Measurements from ENCODE around the gene DNAH2. TPM values are rescaled to one million over a fixed set of nuclear protein-coding genes. Genes with fewer than 3 reads are reported as not detected.
A peak's percentile ranks its signal among the peaks of the same experiment; 100 is the strongest.

DNAH2 gene
- total and polyA plus RNA-seq, 2 of the 4 experiments (the other 2 are of a cell fraction): under 0.01 to 0.02 TPM

DNA sequence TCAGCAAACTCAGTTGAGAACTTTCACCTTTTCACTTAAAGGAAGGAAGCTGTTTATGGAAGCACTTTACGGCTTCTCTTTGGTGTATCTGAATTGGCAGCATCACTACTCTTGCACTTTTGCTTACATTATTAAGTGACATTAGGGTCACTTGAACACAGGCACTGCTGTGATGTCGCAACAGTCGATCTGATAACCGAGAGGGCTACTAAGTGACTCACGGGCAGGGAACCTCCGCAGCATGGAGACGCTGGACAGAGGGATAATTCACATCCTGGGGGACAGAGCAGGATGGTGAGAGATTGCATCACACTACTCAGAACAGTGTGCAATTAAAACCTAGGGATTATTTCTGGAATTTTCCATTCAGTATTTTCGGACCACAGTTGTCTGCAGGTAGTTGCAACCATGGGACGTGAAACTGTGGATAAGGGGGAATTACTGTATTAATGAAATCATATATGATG, 56.5 kb downstream of the DNAH2 start:
- peak overlapping the region; percentile 68 for H2AFZ ChIP-seq (replicated peaks; ENCODE audit: low read length, poor library complexity)
- peak overlapping the region; percentile 29; the same call in 1 of the 3 replicates for H2BK15ac ChIP-seq (ENCODE audit: low read depth, low read length)
- WGBS, 2 experiments (ENCODE audit: extremely low coverage in 2 of 2, insufficient read length in 1 of 2): 0% methylated on average over 1 of the region's 9 CpGs; no CpG with 5 or more reads in 1 of the 2 experiments
- peak overlapping the region; percentile 60 for H2AK9ac ChIP-seq (replicated peaks; ENCODE audit: low read depth, low read length, poor library complexity)
- peak; percentile 93 for ATAC-seq (ENCODE audit: low read depth)
- peak overlapping the region; percentile 83; the same call in 1 of the 2 replicates for H2AK5ac ChIP-seq (ENCODE audit: low read depth, low read length)
- no TSS peak for BruUV-seq (replicated peaks)
- peaks cover under 1% of the 10 kb centered on the region; the same call in 1 of the 2 replicates for H3K27me3 ChIP-seq (ENCODE audit: control insufficient read depth, insufficient read depth, low read length)
- no peak overlapping the region for H3K9ac ChIP-seq (ENCODE audit: low read depth, low read length)
- peak overlapping the region; percentile 56 for H2BK5ac ChIP-seq (ENCODE audit: low read depth, low read length, poor library complexity, severe bottlenecking)
- H3K9me3 ChIP-seq (ENCODE audit: control insufficient read depth, insufficient read depth, low read length): no peaks in the 10 kb centered on the region
- DNase-seq: peak; percentile 78
- H3K4ac ChIP-seq (ENCODE audit: low read depth, low read length): 0 out of 2 replicates have a peak overlapping the region, but pooled peaks have one; percentile 59
- peaks cover 2% of the 10 kb centered on the region; the same call in 1 of the 2 replicates for H3K4me1 ChIP-seq (ENCODE audit: control insufficient read depth, insufficient read depth, low read length)
- 0 out of 2 replicates have a peak, but pooled peaks cover 4% of the 10 kb centered on the region for H3K9me1 ChIP-seq (ENCODE audit: insufficient read depth, low read length)
- no peaks in the 10 kb centered on the region for H4K20me1 ChIP-seq (ENCODE audit: insufficient read depth, low read length)
- no peak overlapping the region for H3K18ac ChIP-seq (ENCODE audit: low read depth, low read length)
- in situ Hi-C loops (cut with MboI; ENCODE audit: low sequenced_read_pairs) (no loop called here), intact Hi-C loops (cut with micrococcal nuclease) (no loop called here), dilution Hi-C loops (cut with HindIII; ENCODE audit: low sequenced_read_pairs, unreplicated experiment) (no loop called here)
- no peak overlapping the region; the same call in 1 of the 2 replicates for H4K91ac ChIP-seq (ENCODE audit: insufficient read depth, low read depth, low read length)
- no peak overlapping the region for H3K23ac ChIP-seq (ENCODE audit: low read depth, low read length)
- no peak overlapping the region for H4K8ac ChIP-seq (ENCODE audit: low read depth in 2 of 2, low read length in 2 of 2)
- H3K36me3 ChIP-seq (ENCODE audit: control insufficient read depth, insufficient read depth, low read length): no peaks in the 10 kb centered on the region
- peak overlapping the region; percentile 9; the same call in 1 of the 2 replicates for H3K4me2 ChIP-seq (ENCODE audit: low read depth, low read length)
- H4K5ac ChIP-seq (ENCODE audit: low read depth, low read length): no peak overlapping the region
- POLR2A ChIA-PET (ENCODE audit: unreplicated experiment): no interaction called here
- H3K56ac ChIP-seq (ENCODE audit: extremely low read depth, insufficient read depth, low read length): no peak overlapping the region
- no peaks in the 10 kb centered on the region for H3K79me1 ChIP-seq (ENCODE audit: low read depth in 1 of 2, low read length in 2 of 2)
- H3K27ac ChIP-seq (ENCODE audit: insufficient read depth, low read length): no peak overlapping the region; the same call in 1 of the 2 replicates
- H2BK20ac ChIP-seq (ENCODE audit: low read depth, low read length): peak overlapping the region; percentile 84
- peak overlapping the region; percentile 70 for H2BK120ac ChIP-seq (ENCODE audit: low read depth, low read length)
- no peak overlapping the region for H3K4me3 ChIP-seq (ENCODE audit: insufficient read depth, low read depth, low read length)
- TF ChIP-seq BHLHE40 (IDR thresholded peaks at IDR 0.05; ENCODE audit: low read depth, low read length): peak; percentile 43; the same call in 1 of the 2 replicates
- peak; percentile 99 for TF ChIP-seq CEBPB (IDR thresholded peaks at IDR 0.05; ENCODE audit: low read depth, low read length)
- TF ChIP-seq MXI1 (IDR thresholded peaks at IDR 0.05; ENCODE audit: borderline replicate concordance, low read depth, low read length): no peak
- TF ChIP-seq FOS (IDR thresholded peaks at IDR 0.05; ENCODE audit: low read depth, low read length): peak; percentile 34; the same call in 1 of the 2 replicates
- CTCF ChIA-PET: interaction anchor here (1.6 kb wide), 1 partner anchor 30 kb away, joined by 3 read pairs; no protein-coding TSS in a partner anchor
- H3K14ac ChIP-seq (replicated peaks; ENCODE audit: low read depth, low read length): peak overlapping the region; percentile 72; the same call in 1 of the 2 replicates
